ENCODE results near the gene HCK. TPM values are rescaled to one million over a fixed set of nuclear protein-coding genes. Genes with fewer than 3 reads are reported as not detected.

HCK gene
- total and polyA plus RNA-seq, 5 experiments from 2014 or later = 0.24 to 0.86 (median 0.53) TPM; not detected in 1

GRCh38 chr20:32089637-32090362 lies 37.8 kb downstream of the HCK start:
- no peak for ATAC-seq
- no peak overlapping the region for H3K4me3 Mint-ChIP-seq
- H3K36me3 Mint-ChIP-seq = no peaks in the 10 kb centered on the region

GRCh38 chr20:32091888-32092346 lies 39.9 kb downstream of the HCK start:
- ATAC-seq = peak; percentile 91 to 94
- POLR2A ChIA-PET = no interaction called here
- no peak overlapping the region for H3K4me3 Mint-ChIP-seq
- peaks cover 0 to 3% (median under 1%) of the 10 kb centered on the region in 4 donors for H3K4me1 Mint-ChIP-seq
- peak; percentile 57 to 85 (median 70) for DNase-seq
- H3K36me3 Mint-ChIP-seq = no peaks in the 10 kb centered on the region
- no peak overlapping the region for H3K27ac Mint-ChIP-seq
- H3K27me3 Mint-ChIP-seq = peaks cover 2 to 26% (median 8%) of the 10 kb centered on the region in 5 donors
- no peaks in the 10 kb centered on the region for H3K9me3 Mint-ChIP-seq

More at GRCh38 chr20:32089637-32090362, 37.8 kb downstream of the HCK start:
- peaks cover 0 to 3% (median under 1%) of the 10 kb centered on the region in 4 donors for H3K4me1 Mint-ChIP-seq
- DNase-seq = no peak
- POLR2A ChIA-PET = no interaction called here
- no peaks in the 10 kb centered on the region for H3K9me3 Mint-ChIP-seq
- H3K27ac Mint-ChIP-seq = no peak overlapping the region
- peaks cover 2 to 26% (median 6%) of the 10 kb centered on the region in 5 donors for H3K27me3 Mint-ChIP-seq

GRCh38 chr20:32098786-32099185 lies 46.7 kb downstream of the HCK start:
- Mint-ChIP-seq H3K4me1 (peaks cover 0 to 2% (median 0%) of the 10 kb centered on the region in 4 donors), H3K4me3 (no peak overlapping the region), H3K27me3 (peaks cover 2 to 31% (median 16%) of the 10 kb centered on the region in 5 donors), H3K36me3 (no peaks in the 10 kb centered on the region), H3K27ac (no peak overlapping the region), H3K9me3 (no peaks in the 10 kb centered on the region)
- ATAC-seq = no peak
- POLR2A ChIA-PET = no interaction called here
- DNase-seq = no peak

- peaks cover 0 to 3% (median 0%) of the 10 kb centered on the region in 5 donors for H3K27me3 Mint-ChIP-seq
- H3K36me3 Mint-ChIP-seq = peaks cover 0 to 9% (median 0%) of the 10 kb centered on the region in 3 donors
- peaks cover 16 to 44% (median 33%) of the 10 kb centered on the region in 4 donors for H3K4me1 Mint-ChIP-seq
- H3K4me3 Mint-ChIP-seq = peak overlapping the region in 8 of 10 donors; percentile 86 to 100 (median 98)
- POLR2A ChIA-PET = interaction anchor here (0.9 to 1.4 kb wide), 2 partner anchors 81 to 144 kb away, joined by 3 read pairs; no protein-coding TSS in a partner anchor
- peak overlapping the region in 8 of 10 donors; percentile 97 to 100 (median 100) for H3K27ac Mint-ChIP-seq
- DNase-seq = no peak
- no peak for ATAC-seq
- H3K9me3 Mint-ChIP-seq = no peaks in the 10 kb centered on the region
Measured at GRCh38 chr20:32108814-32109391, 56.9 kb downstream of the HCK start.

- DNase-seq (peak; percentile 76 to 98 (median 90)), ATAC-seq (peak; percentile 86 to 88)
- Mint-ChIP-seq H3K27ac (peak within 1 kb of the TSS; percentile 97 to 100 (median 100)), H3K4me1 (peaks cover 16 to 50% (median 40%) of the 10 kb centered on the region in 4 donors), H3K36me3 (peaks cover 0 to 11% (median 0%) of the 10 kb centered on the region in 3 donors), H3K27me3 (no peaks in the 10 kb centered on the region), H3K4me3 (peak within 1 kb of the TSS; percentile 86 to 100 (median 96)), H3K9me3 (no peaks in the 10 kb centered on the region)
- POLR2A ChIA-PET = interaction anchor here (0.6 to 1.4 kb wide), 3 partner anchors 7 to 143 kb away, joined by 3 to 4 read pairs (median 3); no protein-coding TSS in a partner anchor
Measured at GRCh38 chr20:32109392-32110172, 57.5 kb downstream of the HCK start, which contains the start of gene TM9SF4. TSS of gene TM9SF4 (plus strand) at chr20:32109714. CDS start at chr20:32109741, 27 bp downstream.

GRCh38 chr20:32110173-32110704 lies 58.2 kb downstream of the HCK start:
- Mint-ChIP-seq H3K9me3 (no peaks in the 10 kb centered on the region), H3K4me3 (peak overlapping the region; percentile 86 to 100 (median 96)), H3K27me3 (no peaks in the 10 kb centered on the region), H3K36me3 (peaks cover 0 to 18% (median 0%) of the 10 kb centered on the region in 3 donors), H3K4me1 (peaks cover 18 to 56% (median 46%) of the 10 kb centered on the region in 4 donors), H3K27ac (peak overlapping the region; percentile 97 to 100 (median 100))
- POLR2A ChIA-PET = interaction anchor here (0.6 kb wide), 1 partner anchor 8 kb away, joined by 4 read pairs; no protein-coding TSS in a partner anchor
- ATAC-seq (no peak), DNase-seq (no peak)

GRCh38 chr20:32110727-32111126 lies 58.7 kb downstream of the HCK start:
- DNase-seq (no peak), ATAC-seq (no peak)
- peaks cover 20 to 58% (median 49%) of the 10 kb centered on the region in 4 donors for H3K4me1 Mint-ChIP-seq
- peaks cover 0 to 21% (median 0%) of the 10 kb centered on the region in 3 donors for H3K36me3 Mint-ChIP-seq
- H3K4me3 Mint-ChIP-seq = peak overlapping the region; percentile 86 to 100 (median 96)
- no peaks in the 10 kb centered on the region for H3K27me3 Mint-ChIP-seq
- H3K27ac Mint-ChIP-seq = peak overlapping the region; percentile 97 to 100 (median 100)
- H3K9me3 Mint-ChIP-seq = no peaks in the 10 kb centered on the region
- POLR2A ChIA-PET = interaction anchor here (0.6 kb wide), 1 partner anchor 174 kb away, joined by 3 read pairs; no protein-coding TSS in a partner anchor

- DNase-seq (no peak), ATAC-seq (no peak)
- Mint-ChIP-seq H3K4me1 (peaks cover 22 to 62% (median 52%) of the 10 kb centered on the region in 4 donors), H3K9me3 (no peaks in the 10 kb centered on the region), H3K27ac (peak overlapping the region in 9 of 10 donors; percentile 9 to 100 (median 97)), H3K4me3 (peak overlapping the region in 9 of 10 donors; percentile 86 to 100 (median 98)), H3K36me3 (peaks cover 0 to 24% (median 0%) of the 10 kb centered on the region in 3 donors), H3K27me3 (no peaks in the 10 kb centered on the region)
- POLR2A ChIA-PET = interaction anchor here (0.6 kb wide), 1 partner anchor 174 kb away, joined by 3 read pairs; no protein-coding TSS in a partner anchor
Measured at GRCh38 chr20:32111156-32111686, 59.2 kb downstream of the HCK start.

GRCh38 chr20:32111753-32112152 lies 59.7 kb downstream of the HCK start:
- Mint-ChIP-seq H3K4me1 (peaks cover 25 to 67% (median 57%) of the 10 kb centered on the region in 4 donors), H3K27me3 (no peaks in the 10 kb centered on the region), H3K36me3 (peaks cover 0 to 27% (median 0%) of the 10 kb centered on the region in 3 donors), H3K9me3 (no peaks in the 10 kb centered on the region), H3K4me3 (peak overlapping the region in 9 of 10 donors; percentile 5 to 100 (median 52)), H3K27ac (peak overlapping the region in 8 of 10 donors; percentile 14 to 99 (median 62))
- ATAC-seq (no peak), DNase-seq (no peak)
- POLR2A ChIA-PET = no interaction called here

- Mint-ChIP-seq H3K27ac (peak overlapping the region in 2 of 10 donors; percentile 3 to 99), H3K36me3 (peaks cover 0 to 27% (median 0%) of the 10 kb centered on the region in 3 donors), H3K27me3 (no peaks in the 10 kb centered on the region), H3K4me3 (peak overlapping the region in 2 of 10 donors; percentile 7 to 58), H3K4me1 (peaks cover 27 to 78% (median 65%) of the 10 kb centered on the region in 4 donors), H3K9me3 (no peaks in the 10 kb centered on the region)
- POLR2A ChIA-PET = no interaction called here
- DNase-seq = no peak
- ATAC-seq = no peak
Measured at GRCh38 chr20:32112841-32113240, 60.8 kb downstream of the HCK start.

GRCh38 chr20:32113591-32114260 lies 61.7 kb downstream of the HCK start:
- Mint-ChIP-seq H3K27ac (peak overlapping the region in 3 of 10 donors; percentile 3 to 15 (median 3)), H3K27me3 (no peaks in the 10 kb centered on the region), H3K9me3 (no peaks in the 10 kb centered on the region), H3K4me3 (peak overlapping the region in 1 of 10 donors; percentile 29), H3K36me3 (peaks cover 0 to 27% (median 0%) of the 10 kb centered on the region in 3 donors), H3K4me1 (peaks cover 27 to 81% (median 66%) of the 10 kb centered on the region in 4 donors)
- ATAC-seq (no peak), DNase-seq (no peak)
- POLR2A ChIA-PET = no interaction called here
